ENCODE data around the gene PSME1.
A peak's percentile ranks its signal among the peaks of the same experiment; 100 is the strongest.

PSME1 gene

GRCh38 chr14:24135834-24136683 lies at the start of gene PSME1:
TSS of gene PSME1 (plus strand) at chr14:24136194. CDS start at chr14:24136263, 69 bp downstream.
- DNase-seq, result peak; percentile 72

GRCh38 chr14:24087004-24087403 lies 49.0 kb upstream of the PSME1 start:
- no peak for DNase-seq

- DNase-seq, result no peak
Measured at GRCh38 chr14:24088095-24088494, 47.9 kb upstream of the PSME1 start.

GRCh38 chr14:24089890-24090289 lies 46.1 kb upstream of the PSME1 start:
- no peak for DNase-seq

- DNase-seq, result no peak
Measured at GRCh38 chr14:24092110-24092504, 43.9 kb upstream of the PSME1 start.

- DNase-seq, result no peak
Measured at GRCh38 chr14:24092505-24093206, 43.3 kb upstream of the PSME1 start.

GRCh38 chr14:24093207-24093900 lies 42.6 kb upstream of the PSME1 start:
- no peak for DNase-seq

GRCh38 chr14:24093901-24094840 lies 41.8 kb upstream of the PSME1 start, which contains the start of gene PCK2:
TSS of gene PCK2 (plus strand) at chr14:24094311. CDS start at chr14:24094406, 95 bp downstream.
- peak; percentile 89 for DNase-seq

GRCh38 chr14:24094841-24095270 lies 41.1 kb upstream of the PSME1 start:
- DNase-seq, result no peak

- DNase-seq, result no peak
Measured at GRCh38 chr14:24095271-24096068, 40.5 kb upstream of the PSME1 start.

GRCh38 chr14:24096545-24097181 lies 39.3 kb upstream of the PSME1 start:
- no peak for DNase-seq

- no peak for DNase-seq
Measured at GRCh38 chr14:24098229-24098926, 37.6 kb upstream of the PSME1 start.

GRCh38 chr14:24098927-24099813 lies 36.8 kb upstream of the PSME1 start:
- no peak for DNase-seq

GRCh38 chr14:24100197-24100981 lies 35.6 kb upstream of the PSME1 start:
- DNase-seq, result no peak

- no peak for DNase-seq
Measured at GRCh38 chr14:24100982-24101494, 35.0 kb upstream of the PSME1 start.

- no peak for DNase-seq
Measured at GRCh38 chr14:24102357-24103048, 33.5 kb upstream of the PSME1 start.

- no peak for DNase-seq
Measured at GRCh38 chr14:24103451-24103850, 32.5 kb upstream of the PSME1 start.

Measured in NCI-H226 (cell line).